Effector memory CD8-positive, alpha-beta T cell (primary cell): Measurements from ENCODE around the gene RNASE2.

Experiments used
- ATAC-seq: fragments of 150-1000 bp; cut with Tn5 transposase; replicated peaks from 2 replicates; pipeline ENCODE4 v1.10.0; 2021; ENCODE audit warnings: mild to moderate bottlenecking, moderate library complexity
- DNase-seq, 3 experiments: peaks; one replicate each; pipeline ENCODE4 v3.0.0; 2021
- H3K27ac Mint-ChIP-seq, 2 donors: one replicate each; pipeline ENCODE4 v1.8.0; 2022; ENCODE audit warnings: mild to moderate bottlenecking in 2 of 2, mixed read lengths in 2 of 2, moderate library complexity in 2 of 2
- H3K27me3 Mint-ChIP-seq, 2 donors: one replicate each; pipeline ENCODE4 v1.8.0; 2022; ENCODE audit warnings: mixed read lengths in 2 of 2
- H3K36me3 Mint-ChIP-seq: one replicate; pipeline ENCODE4 v1.8.0; 2022; ENCODE audit warnings: mild to moderate bottlenecking, moderate library complexity, mixed read lengths; ENCODE audit not compliant: insufficient read depth
- H3K4me1 Mint-ChIP-seq, 2 donors: one replicate each; pipeline ENCODE4 v1.8.0; 2022; ENCODE audit warnings: low read depth in 2 of 2, mixed read lengths in 2 of 2
- H3K4me3 Mint-ChIP-seq, 2 donors: one replicate each; pipeline ENCODE4 v1.8.0; 2022; ENCODE audit warnings: mild to moderate bottlenecking in 2 of 2, mixed read lengths in 2 of 2, moderate library complexity in 2 of 2
- H3K9me3 Mint-ChIP-seq, 2 donors: one replicate each; pipeline ENCODE4 v1.8.0; 2022; ENCODE audit warnings: mixed read lengths in 2 of 2

RNASE2 gene

DNA sequence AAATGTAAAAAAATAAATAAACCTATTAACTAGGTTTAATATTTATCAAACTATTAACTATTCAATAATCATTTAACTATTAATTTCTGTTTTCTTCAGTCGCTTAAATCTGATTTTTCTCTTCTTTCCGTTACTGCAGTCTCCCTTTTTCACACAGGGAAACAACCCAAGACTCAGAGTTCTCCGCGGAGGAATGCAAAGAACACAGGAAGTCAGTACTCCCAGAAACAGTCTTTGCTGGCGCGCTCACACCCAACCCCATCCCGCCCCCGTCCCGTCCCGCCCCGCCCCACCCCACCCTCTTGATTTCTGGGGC is 34.1 kb downstream of the RNASE2 start:
- H3K4me3 Mint-ChIP-seq, result peak overlapping the region; percentile 94 to 96
- ATAC-seq (no peak), DNase-seq (no peak)
- peaks cover 6 to 8% of the 10 kb centered on the region in 2 donors for H3K27me3 Mint-ChIP-seq
- H3K4me1 Mint-ChIP-seq, result peaks cover 15 to 22% of the 10 kb centered on the region in 2 donors
- H3K36me3 Mint-ChIP-seq, result peaks cover 39% of the 10 kb centered on the region
- H3K9me3 Mint-ChIP-seq, result no peaks in the 10 kb centered on the region
- H3K27ac Mint-ChIP-seq, result peak overlapping the region; percentile 96

DNA sequence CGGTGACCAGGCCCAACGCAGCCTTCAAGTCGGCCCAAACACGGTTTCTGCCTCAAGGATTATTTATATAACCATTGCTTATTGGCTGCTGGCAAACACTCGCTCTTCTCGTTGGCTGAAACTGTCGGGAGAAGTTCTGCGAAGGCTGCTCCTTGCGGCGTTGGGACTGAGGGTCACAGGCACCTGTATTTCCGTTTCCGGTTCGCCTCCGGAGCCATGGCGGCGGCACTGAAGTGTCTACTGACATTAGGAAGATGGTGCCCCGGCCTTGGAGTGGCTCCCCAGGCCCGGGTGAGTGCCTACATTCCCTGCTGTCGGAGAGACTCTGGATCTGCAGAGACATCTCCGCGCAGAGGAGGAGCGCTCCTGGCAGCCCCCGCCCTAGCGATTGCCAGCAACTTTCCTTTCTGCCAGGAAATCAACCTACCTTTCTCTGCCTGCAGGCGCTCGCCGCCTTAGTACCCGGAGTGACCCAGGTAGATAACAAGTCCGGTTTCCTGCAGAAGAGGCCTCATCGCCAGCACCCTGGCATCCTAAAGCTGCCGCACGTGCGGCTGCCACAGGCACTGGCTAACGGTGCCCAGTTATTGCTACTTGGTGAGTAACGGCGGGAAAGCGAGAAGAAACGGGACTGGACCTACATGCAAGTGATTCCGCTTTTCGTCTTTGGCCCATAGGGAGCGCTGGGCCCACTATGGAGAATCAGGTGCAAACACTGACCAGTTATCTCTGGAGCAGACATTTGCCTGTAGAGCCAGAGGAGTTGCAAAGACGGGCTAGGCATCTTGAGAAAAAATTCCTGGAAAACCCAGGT is 34.7 kb downstream of the RNASE2 start, which contains the start of gene METTL17:
TSS of gene METTL17 (plus strand) at position 194 of the 814 bp plus-strand sequence. CDS start at position 217, 23 bp downstream.
- peak within 1 kb of the TSS; percentile 96 for H3K27ac Mint-ChIP-seq
- peak within 1 kb of the TSS; percentile 94 to 96 for H3K4me3 Mint-ChIP-seq
- H3K36me3 Mint-ChIP-seq, result peaks cover 45% of the 10 kb centered on the region
- ATAC-seq (peak; percentile 92), DNase-seq (peak; percentile 73 to 76 (median 75))
- H3K4me1 Mint-ChIP-seq, result peaks cover 17 to 22% of the 10 kb centered on the region in 2 donors
- no peaks in the 10 kb centered on the region for H3K9me3 Mint-ChIP-seq
- H3K27me3 Mint-ChIP-seq, result peaks cover 2 to 4% of the 10 kb centered on the region in 2 donors

DNA sequence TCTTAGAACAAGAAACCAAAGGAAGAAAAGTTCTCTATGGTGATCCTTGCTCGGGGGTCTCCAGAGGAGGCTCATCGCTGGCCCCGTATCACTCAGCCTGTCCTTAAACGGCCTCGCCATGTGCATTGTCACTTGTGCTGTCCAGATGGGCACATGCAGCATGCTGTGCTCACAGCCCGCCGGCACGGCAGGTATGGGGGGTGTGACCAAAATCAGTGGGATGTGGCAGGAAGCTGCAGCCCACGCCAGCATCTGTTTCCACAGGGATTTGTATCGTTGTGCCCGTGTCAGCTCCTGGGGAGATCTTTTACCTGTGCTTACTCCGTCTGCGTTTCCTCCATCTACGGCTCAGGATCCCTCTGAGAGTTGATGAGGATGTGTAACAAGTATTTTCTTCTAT is 41.2 kb downstream of the RNASE2 start:
- DNase-seq (no peak), ATAC-seq (no peak)
- peaks cover 64% of the 10 kb centered on the region for H3K36me3 Mint-ChIP-seq
- H3K9me3 Mint-ChIP-seq, result no peaks in the 10 kb centered on the region
- H3K4me3 Mint-ChIP-seq, result no peak overlapping the region
- no peaks in the 10 kb centered on the region for H3K27me3 Mint-ChIP-seq
- no peak overlapping the region for H3K27ac Mint-ChIP-seq
- peaks cover 8 to 10% of the 10 kb centered on the region in 2 donors for H3K4me1 Mint-ChIP-seq

- no peaks in the 10 kb centered on the region for H3K9me3 Mint-ChIP-seq
- ATAC-seq (no peak), DNase-seq (no peak)
- H3K27me3 Mint-ChIP-seq, result no peaks in the 10 kb centered on the region
- peaks cover 58% of the 10 kb centered on the region for H3K36me3 Mint-ChIP-seq
- H3K4me1 Mint-ChIP-seq, result peaks cover 4 to 5% of the 10 kb centered on the region in 2 donors
- H3K4me3 Mint-ChIP-seq, result no peak overlapping the region
- H3K27ac Mint-ChIP-seq, result no peak overlapping the region
Measured at GRCh38 chr14:20997115-20997514, 41.8 kb downstream of the RNASE2 start.

- Mint-ChIP-seq H3K9me3 (no peaks in the 10 kb centered on the region), H3K27me3 (no peaks in the 10 kb centered on the region), H3K36me3 (peaks cover 53% of the 10 kb centered on the region), H3K27ac (no peak overlapping the region), H3K4me3 (no peak overlapping the region), H3K4me1 (peaks cover 4 to 5% of the 10 kb centered on the region in 2 donors)
- no peak for DNase-seq
- ATAC-seq, result no peak
Measured at GRCh38 chr14:20997564-20997963, 42.3 kb downstream of the RNASE2 start.

GRCh38 chr14:20998139-20998538 is 42.9 kb downstream of the RNASE2 start:
- H3K4me1 Mint-ChIP-seq, result peaks cover 4 to 5% of the 10 kb centered on the region in 2 donors
- peak overlapping the region in 1 of 2 donors; percentile 22 for H3K27ac Mint-ChIP-seq
- H3K27me3 Mint-ChIP-seq, result no peaks in the 10 kb centered on the region
- no peak overlapping the region for H3K4me3 Mint-ChIP-seq
- no peak for ATAC-seq
- no peak for DNase-seq
- peaks cover 47% of the 10 kb centered on the region for H3K36me3 Mint-ChIP-seq
- no peaks in the 10 kb centered on the region for H3K9me3 Mint-ChIP-seq

DNA sequence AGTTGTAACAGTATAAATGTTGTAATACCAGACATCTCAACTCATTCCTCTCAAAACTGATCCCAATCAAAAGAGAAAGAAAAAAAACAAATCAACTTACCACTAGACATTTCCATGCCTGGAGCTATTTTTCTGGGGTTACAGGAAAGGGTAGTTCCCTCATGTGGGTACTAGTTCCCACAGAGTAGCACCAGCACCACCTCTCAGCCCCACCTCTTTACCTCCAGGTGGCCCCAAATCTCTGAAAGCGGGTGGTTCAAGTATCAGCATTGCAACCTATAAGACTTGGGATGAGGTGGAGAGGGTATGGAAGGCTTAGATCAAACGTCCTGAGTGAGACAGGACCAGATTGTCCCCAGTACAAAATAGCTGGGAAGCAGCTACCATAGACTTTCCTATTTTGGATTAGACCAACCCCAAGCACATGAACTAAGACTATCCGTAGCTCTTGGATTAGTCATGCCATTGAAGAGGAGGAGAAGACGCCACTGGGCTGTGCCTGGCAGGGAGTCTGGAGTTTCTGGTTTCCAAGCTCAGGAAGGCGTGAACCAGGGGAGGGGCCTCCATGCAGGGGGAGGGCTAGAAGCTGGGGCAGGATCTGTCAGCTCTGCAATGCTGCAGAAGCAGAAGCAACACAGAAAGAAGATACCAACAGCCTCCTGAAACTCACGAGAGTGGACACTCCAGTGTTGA is 43.5 kb downstream of the RNASE2 start, which contains the start of gene SLC39A2:
TSS of gene SLC39A2 (plus strand) at position 620 of the 693 bp plus-strand sequence. CDS start 154 bp downstream, outside the sequence.
- Mint-ChIP-seq H3K27ac (peak within 1 kb of the TSS in 1 of 2 donors; percentile 22), H3K4me3 (no peak within 1 kb of the TSS), H3K9me3 (no peaks in the 10 kb centered on the region), H3K27me3 (no peaks in the 10 kb centered on the region), H3K36me3 (peaks cover 41% of the 10 kb centered on the region), H3K4me1 (peaks cover 2 to 5% of the 10 kb centered on the region in 2 donors)
- ATAC-seq (no peak), DNase-seq (no peak)

GRCh38 chr14:20999591-20999990 is 44.3 kb downstream of the RNASE2 start:
- Mint-ChIP-seq H3K4me1 (peaks cover 0 to 5% of the 10 kb centered on the region in 2 donors), H3K9me3 (no peaks in the 10 kb centered on the region), H3K27me3 (no peaks in the 10 kb centered on the region), H3K4me3 (no peak overlapping the region), H3K27ac (peak overlapping the region in 1 of 2 donors; percentile 3), H3K36me3 (peaks cover 33% of the 10 kb centered on the region)
- DNase-seq (no peak), ATAC-seq (no peak)

DNA sequence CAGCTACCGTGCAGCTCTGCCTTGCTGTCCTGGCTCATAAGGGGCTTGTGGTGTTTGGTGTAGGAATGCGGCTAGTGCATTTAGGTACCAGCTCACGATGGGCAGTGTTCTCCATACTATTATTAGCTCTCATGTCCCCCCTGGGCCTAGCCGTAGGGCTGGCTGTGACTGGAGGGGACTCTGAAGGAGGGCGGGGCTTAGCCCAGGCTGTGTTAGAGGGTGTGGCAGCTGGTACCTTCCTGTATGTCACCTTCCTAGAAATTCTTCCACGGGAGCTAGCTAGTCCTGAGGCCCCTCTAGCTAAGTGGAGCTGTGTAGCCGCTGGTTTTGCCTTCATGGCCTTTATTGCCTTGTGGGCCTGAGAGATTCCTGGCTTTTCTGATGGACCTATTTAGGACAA is 45.9 kb downstream of the RNASE2 start:
- no peaks in the 10 kb centered on the region for H3K27me3 Mint-ChIP-seq
- H3K9me3 Mint-ChIP-seq, result no peaks in the 10 kb centered on the region
- DNase-seq, result no peak
- H3K36me3 Mint-ChIP-seq, result peaks cover 17% of the 10 kb centered on the region
- H3K4me1 Mint-ChIP-seq, result peaks cover 0 to 1% of the 10 kb centered on the region in 2 donors
- H3K4me3 Mint-ChIP-seq, result no peak overlapping the region
- H3K27ac Mint-ChIP-seq, result peak overlapping the region in 1 of 2 donors; percentile 12
- ATAC-seq, result no peak

GRCh38 chr14:21003788-21004346 is 48.6 kb downstream of the RNASE2 start:
- DNase-seq (no peak), ATAC-seq (no peak)
- no peak overlapping the region for H3K4me3 Mint-ChIP-seq
- no peaks in the 10 kb centered on the region for H3K27me3 Mint-ChIP-seq
- no peaks in the 10 kb centered on the region for H3K9me3 Mint-ChIP-seq
- H3K4me1 Mint-ChIP-seq, result no peaks in the 10 kb centered on the region
- H3K36me3 Mint-ChIP-seq, result no peaks in the 10 kb centered on the region
- no peak overlapping the region for H3K27ac Mint-ChIP-seq
